A549 (cell line): ENCODE measurements around the gene ACBD4. TPM values are rescaled to one million over a fixed set of nuclear protein-coding genes. Genes with fewer than 3 reads are reported as not detected.

Experiments
- ATAC-seq, 2 experiments: fragments of 200-7000 bp in 1 of 2; fragments of >200 bp in 1 of 2; cut with Nextera tagmentation in 1 of 2; cut with Tn5 transposase in 1 of 2; 3 replicates each; pipeline versions ENCODE4 v1.8.0 to v1.9.1; 2018 to 2020; ENCODE audit warnings: mild to moderate bottlenecking in 1 of 2, moderate library complexity in 1 of 2
- CTCF ChIA-PET: fragments of 300-600 bp; sonication (Branson Sonifier 250); formaldehyde crosslinking; extraction: SDS; loops from one replicate; lab custom pipeline; 2021; ENCODE audit warnings: antibody characterized with exemption, inconsistent platforms; lab: Yijun Ruan, JAX
- POLR2A ChIA-PET: fragments of 350-600 bp; formaldehyde crosslinking; extraction: SDS; loops from one replicate; lab custom pipeline; 2021; ENCODE audit warnings: antibody characterized with exemption, inconsistent platforms; lab: Yijun Ruan, JAX
- DNase-seq, 2 experiments: peaks; one replicate each; pipeline versions ENCODE4 v3.0.0 to v3.0.0-alpha.2; 2011 to 2016; ENCODE audit warnings: low read depth in 1 of 2, low spot score in 1 of 2
- FAIRE-seq: peaks from 2 replicates; lab custom pipeline; 2011; peaks lifted over from hg19 to GRCh38; lab: Jason Lieb, UNC
- H3K27ac ChIP-seq, 2 experiments: fragments of >200 bp; sonication (Bioruptor Twin); formaldehyde crosslinking; 3 replicates each; pipeline ENCODE4 v1.5.1; 2016 to 2017
- H3K4me1 ChIP-seq: fragments of >200 bp; sonication (Bioruptor Twin); formaldehyde crosslinking; 3 replicates; pipeline ENCODE4 v1.6.1; 2016
- H3K4me2 ChIP-seq: fragments of >200 bp; sonication (Bioruptor Twin); formaldehyde crosslinking; 3 replicates; pipeline ENCODE4 v1.6.1; 2016
- H3K4me3 ChIP-seq: fragments of >200 bp; sonication (Bioruptor Twin); formaldehyde crosslinking; 3 replicates; pipeline ENCODE4 v1.5.1; 2016
- H3K9me3 ChIP-seq: fragments of >200 bp; sonication (Bioruptor Twin); formaldehyde crosslinking; 3 replicates; pipeline ENCODE4 v1.6.1; 2016
- CBX2 ChIP-seq: fragments of 200-600 bp; sonication (generic); IDR thresholded peaks from 2 replicates; pipeline ENCODE4 v1.6.1; 2016; ENCODE audit warnings: low read depth, mild to moderate bottlenecking, borderline replicate concordance
- CBX8 ChIP-seq: fragments of 200-600 bp; sonication (generic); IDR thresholded peaks from 2 replicates; pipeline ENCODE4 v1.6.1; 2016
- CEBPB ChIP-seq, 2 experiments: fragments of >200 bp in 1 of 2; sonication (Bioruptor Twin) in 1 of 2; formaldehyde crosslinking in 1 of 2; IDR thresholded peaks; 2 replicates each; pipeline ENCODE4 v1.6.1; 2012 to 2016
- EP300 ChIP-seq, 2 experiments: fragments of >200 bp; sonication (Bioruptor Twin); formaldehyde crosslinking; IDR thresholded peaks; 2 replicates in 1 of 2; 3 replicates in 1 of 2; pipeline ENCODE4 v1.6.1; 2016 to 2017
- FOSB ChIP-seq: fragments of 250-450 bp; sonication (Bioruptor Pico); IDR thresholded peaks from 2 replicates; pipeline ENCODE4 v1.5.0; 2020; ENCODE audit warnings: mild to moderate bottlenecking, moderate library complexity
- GATA3 ChIP-seq: IDR thresholded peaks from 2 replicates; pipeline ENCODE4 v1.6.1; 2012; ENCODE audit warnings: borderline replicate concordance
- HEYL ChIP-seq: fragments of 250-450 bp; sonication (Bioruptor Pico); IDR thresholded peaks from 2 replicates; pipeline ENCODE4 v1.8.0; 2021; ENCODE audit warnings: mild to moderate bottlenecking, moderate library complexity
- HOXB13 ChIP-seq: fragments of 250-450 bp; sonication (Bioruptor Pico); IDR thresholded peaks from 2 replicates; pipeline ENCODE4 v1.5.0; 2020; ENCODE audit warnings: low read depth, mild to moderate bottlenecking, moderate library complexity
- KDM5A ChIP-seq: fragments of 200-600 bp; sonication (generic); IDR thresholded peaks from 2 replicates; pipeline ENCODE4 v1.6.1; 2016; ENCODE audit warnings: antibody characterized with exemption, mild to moderate bottlenecking
- MAFK ChIP-seq: fragments of 450-650 bp; IDR thresholded peaks from 2 replicates; pipeline ENCODE4 v1.6.1; 2014; ENCODE audit not compliant: partially characterized antibody
- MAZ ChIP-seq: fragments of 150-350 bp; IDR thresholded peaks from 2 replicates; pipeline ENCODE4 v1.6.1; 2014; ENCODE audit warnings: antibody characterized with exemption, low read depth, low read length, borderline replicate concordance
- MYC ChIP-seq: IDR thresholded peaks from 2 replicates; pipeline ENCODE4 v1.6.1; 2012; ENCODE audit warnings: mild to moderate bottlenecking, inconsistent platforms, low read length, improper control_type of control experiment, borderline replicate concordance
- NR3C1 ChIP-seq: fragments of >200 bp; sonication (Bioruptor Twin); formaldehyde crosslinking; IDR thresholded peaks from 3 replicates; pipeline ENCODE4 v1.6.1; 2017
- POLR2A ChIP-seq: IDR thresholded peaks from 2 replicates; pipeline ENCODE4 v1.6.1; 2012; ENCODE audit warnings: mild to moderate bottlenecking, low read length
- POLR2AphosphoS2 ChIP-seq: conservative IDR thresholded peaks from 2 replicates; pipeline ENCODE4 v1.6.1; 2012; ENCODE audit warnings: low read length, improper control_type of control experiment, inconsistent platforms
- RAD21 ChIP-seq, 2 experiments: fragments of >200 bp in 1 of 2; sonication (Bioruptor Twin) in 1 of 2; formaldehyde crosslinking in 1 of 2; IDR thresholded peaks in 1 of 2; conservative IDR thresholded peaks in 1 of 2; 2 replicates in 1 of 2; 3 replicates in 1 of 2; pipeline ENCODE4 v1.6.1; 2012 to 2018; ENCODE audit warnings: inconsistent platforms in 1 of 2
- RCOR1 ChIP-seq: fragments of 150-350 bp; IDR thresholded peaks from 2 replicates; pipeline ENCODE4 v1.6.1; 2014; ENCODE audit warnings: antibody characterized with exemption, low read length, low read depth
- TFCP2L1 ChIP-seq: fragments of 250-450 bp; sonication (Bioruptor Pico); IDR thresholded peaks from 2 replicates; pipeline ENCODE4 v1.5.0; 2021; ENCODE audit warnings: mild to moderate bottlenecking
- ZC3H11A ChIP-seq: fragments of 450-650 bp; IDR thresholded peaks from 2 replicates; pipeline ENCODE4 v1.6.1; 2014; ENCODE audit warnings: antibody characterized with exemption, mild to moderate bottlenecking
- ZNF302 ChIP-seq: fragments of 250-450 bp; sonication (Bioruptor Pico); IDR thresholded peaks from 2 replicates; pipeline ENCODE4 v1.9.0; 2021; ENCODE audit warnings: inconsistent platforms, mild to moderate bottlenecking, moderate library complexity
- ZSCAN20 ChIP-seq: fragments of 250-450 bp; sonication (Bioruptor Pico); IDR thresholded peaks from 2 replicates; pipeline ENCODE4 v1.8.0; 2022; ENCODE audit warnings: mild to moderate bottlenecking, moderate library complexity
- WGBS: methylation state at CpG from one replicate; pipeline ENCODE4 v1.1.6; 2017; ENCODE audit errors: missing lambda C conversion rate; 5-methylcytosine and 5-hydroxymethylcytosine counted together
- polyA plus RNA-seq, 4 experiments: library from polyadenylated mRNA; depleted of rRNA in 3 of 4; stranded (reverse); fragments of >200 nt; fragmentation: RNase III in 1 of 4; extraction: RNeasy Plus Mini Kit Qiagen cat#74134 plus additional on column Dnase treatment in 1 of 4; gene quantifications; 2 replicates in 3 of 4; 3 replicates in 1 of 4; pipeline ENCODE4 v1.2.3, GENCODE V29; 2011 to 2017
- TF ChIP-seq, protein P1 (sequence below): IDR thresholded peaks from 2 replicates; pipeline ENCODE4 v1.6.1; 2012; ENCODE audit warnings: low read depth, borderline replicate concordance
- TF ChIP-seq, protein P2 (sequence below): IDR thresholded peaks from 2 replicates; pipeline ENCODE4 v1.6.1; 2012
- TF ChIP-seq, protein P3 (sequence below): fragments of >200 bp; sonication (Bioruptor Twin); formaldehyde crosslinking; IDR thresholded peaks from 2 replicates; pipeline ENCODE4 v1.6.1; 2016
- TF ChIP-seq, protein P4 (sequence below): fragments of 150-350 bp; IDR thresholded peaks from 2 replicates; pipeline ENCODE4 v1.6.1; 2014; ENCODE audit warnings: low read depth, mild to moderate bottlenecking, low read length
- TF ChIP-seq, protein P5 (sequence below): IDR thresholded peaks from 2 replicates; pipeline ENCODE4 v1.6.1; 2012
- TF ChIP-seq, protein P6 (sequence below): fragments of 250-450 bp; sonication (Bioruptor Pico); IDR thresholded peaks from 2 replicates; pipeline ENCODE4 v1.5.0; 2020; ENCODE audit warnings: low read depth, mild to moderate bottlenecking, moderate library complexity

ACBD4 gene
- polyA plus RNA-seq, 2 of the 4 experiments (the other 2 are of a cell fraction): 11.4 to 13.7 TPM

DNA sequence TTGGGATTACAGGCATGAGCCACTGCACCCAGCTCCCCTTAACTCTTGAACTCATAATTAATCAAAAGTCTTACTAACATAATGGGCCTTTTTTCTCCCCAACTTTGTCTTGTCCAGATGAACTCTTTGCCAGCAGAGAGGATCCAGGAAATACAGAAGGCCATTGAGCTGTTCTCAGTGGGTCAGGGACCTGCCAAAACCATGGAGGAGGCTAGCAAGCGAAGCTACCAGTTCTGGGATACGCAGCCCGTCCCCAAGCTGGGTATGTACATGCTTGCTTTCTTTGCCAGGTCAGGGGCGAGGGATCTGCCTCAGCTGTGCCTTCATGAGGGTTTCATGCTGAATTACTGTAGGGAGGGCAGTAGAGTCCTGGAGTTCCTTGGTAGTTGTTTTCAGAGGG lies 49.1 kb upstream of the ACBD4 start:
- no peak for ATAC-seq
- no peak for TF ChIP-seq FOSB
- no peak for TF ChIP-seq GATA3
- TF ChIP-seq HEYL: no peak
- no peak for TF ChIP-seq CEBPB (IDR thresholded peaks at IDR 0.05)
- no peak for TF ChIP-seq CBX2
- no peak for TF ChIP-seq RAD21 (conservative IDR thresholded peaks at IDR 0.05 in 1 of 2, IDR thresholded peaks at IDR 0.05 in 1 of 2)
- TF ChIP-seq, protein P1, sequence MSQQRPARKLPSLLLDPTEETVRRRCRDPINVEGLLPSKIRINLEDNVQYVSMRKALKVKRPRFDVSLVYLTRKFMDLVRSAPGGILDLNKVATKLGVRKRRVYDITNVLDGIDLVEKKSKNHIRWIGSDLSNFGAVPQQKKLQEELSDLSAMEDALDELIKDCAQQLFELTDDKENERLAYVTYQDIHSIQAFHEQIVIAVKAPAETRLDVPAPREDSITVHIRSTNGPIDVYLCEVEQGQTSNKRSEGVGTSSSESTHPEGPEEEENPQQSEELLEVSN: no peak
- TF ChIP-seq, protein P2, sequence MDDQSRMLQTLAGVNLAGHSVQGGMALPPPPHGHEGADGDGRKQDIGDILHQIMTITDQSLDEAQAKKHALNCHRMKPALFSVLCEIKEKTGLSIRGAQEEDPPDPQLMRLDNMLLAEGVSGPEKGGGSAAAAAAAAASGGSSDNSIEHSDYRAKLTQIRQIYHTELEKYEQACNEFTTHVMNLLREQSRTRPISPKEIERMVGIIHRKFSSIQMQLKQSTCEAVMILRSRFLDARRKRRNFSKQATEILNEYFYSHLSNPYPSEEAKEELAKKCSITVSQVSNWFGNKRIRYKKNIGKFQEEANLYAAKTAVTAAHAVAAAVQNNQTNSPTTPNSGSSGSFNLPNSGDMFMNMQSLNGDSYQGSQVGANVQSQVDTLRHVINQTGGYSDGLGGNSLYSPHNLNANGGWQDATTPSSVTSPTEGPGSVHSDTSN: no peak
- no peak for TF ChIP-seq EP300 (IDR thresholded peaks at IDR 0.05)
- TF ChIP-seq KDM5A: no peak
- no peak for TF ChIP-seq ZNF302 (CRISPR knock-in tag)
- no peak for TF ChIP-seq TFCP2L1 (CRISPR knock-in tag)
- TF ChIP-seq, protein P3, sequence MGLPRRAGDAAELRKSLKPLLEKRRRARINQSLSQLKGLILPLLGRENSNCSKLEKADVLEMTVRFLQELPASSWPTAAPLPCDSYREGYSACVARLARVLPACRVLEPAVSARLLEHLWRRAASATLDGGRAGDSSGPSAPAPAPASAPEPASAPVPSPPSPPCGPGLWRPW: no peak
- TF ChIP-seq, protein P4, sequence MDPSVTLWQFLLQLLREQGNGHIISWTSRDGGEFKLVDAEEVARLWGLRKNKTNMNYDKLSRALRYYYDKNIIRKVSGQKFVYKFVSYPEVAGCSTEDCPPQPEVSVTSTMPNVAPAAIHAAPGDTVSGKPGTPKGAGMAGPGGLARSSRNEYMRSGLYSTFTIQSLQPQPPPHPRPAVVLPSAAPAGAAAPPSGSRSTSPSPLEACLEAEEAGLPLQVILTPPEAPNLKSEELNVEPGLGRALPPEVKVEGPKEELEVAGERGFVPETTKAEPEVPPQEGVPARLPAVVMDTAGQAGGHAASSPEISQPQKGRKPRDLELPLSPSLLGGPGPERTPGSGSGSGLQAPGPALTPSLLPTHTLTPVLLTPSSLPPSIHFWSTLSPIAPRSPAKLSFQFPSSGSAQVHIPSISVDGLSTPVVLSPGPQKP: no peak
- no peak for TF ChIP-seq NR3C1
- WGBS: 95% methylated on average over 4 of the region's 4 CpGs
- Histone ChIP-seq H3K27ac (no peak overlapping the region), H3K4me3 (no peak overlapping the region), H3K4me2 (no peak overlapping the region), H3K9me3 (no peaks in the 10 kb centered on the region), H3K4me1 (peaks cover 16% of the 10 kb centered on the region)
- CTCF ChIA-PET: interaction anchor here (0.8 to 30.6 kb wide), 5 partner anchors 10 to 166 kb away, joined by 4 to 742 read pairs (median 9); partner anchors contain the start of genes ACBD4 and PLCD3
- FAIRE-seq: no peak
- POLR2A ChIA-PET: interaction anchor here (1.1 to 2.0 kb wide), 2 partner anchors 10 to 25 kb away, joined by 4 to 6 read pairs; partner anchors contain the start of gene NMT1
- no peak for DNase-seq

DNA sequence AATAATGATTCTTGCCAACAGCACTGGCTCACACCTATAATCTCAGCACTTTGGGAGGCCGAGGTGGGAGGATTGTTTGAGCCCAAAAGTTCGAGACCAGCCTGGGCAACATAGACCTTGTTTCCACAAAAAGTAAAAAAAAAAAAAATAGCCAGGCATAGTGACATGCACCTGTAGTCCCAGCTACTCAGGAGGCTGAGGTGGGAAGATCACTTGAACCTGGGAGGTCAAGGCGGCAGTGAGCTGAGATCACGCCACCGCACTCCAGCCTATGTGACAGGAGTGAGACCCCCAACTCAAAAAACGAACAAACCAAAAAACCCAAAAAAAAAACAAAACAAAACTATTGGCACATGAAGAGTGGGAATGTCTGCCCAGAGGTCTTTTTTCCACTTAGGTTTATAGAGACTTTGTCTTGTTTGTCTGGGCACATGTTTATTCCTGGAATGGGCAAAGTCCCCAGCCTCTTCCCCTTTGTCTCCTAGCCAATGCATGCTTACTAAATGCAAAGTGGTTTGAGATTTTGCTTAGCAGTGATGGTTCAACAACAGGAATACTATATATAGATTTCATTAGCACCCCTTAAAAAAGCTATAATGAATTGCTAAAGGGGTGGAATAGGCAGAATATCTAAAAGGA lies 48.5 kb upstream of the ACBD4 start:
- Histone ChIP-seq H3K4me3 (no peak overlapping the region), H3K4me2 (no peak overlapping the region), H3K4me1 (peaks cover 21% of the 10 kb centered on the region), H3K9me3 (no peaks in the 10 kb centered on the region), H3K27ac (no peak overlapping the region)
- DNase-seq (no peak), ATAC-seq (no peak), FAIRE-seq (no peak)
- ChIA-PET CTCF (interaction anchor here (0.7 to 30.6 kb wide), 7 partner anchors 11 to 167 kb away, joined by 3 to 742 read pairs (median 9); partner anchors contain the start of genes ACBD4 and PLCD3), POLR2A (interaction anchor here (1.1 to 2.0 kb wide), 2 partner anchors 26 to 36 kb away, joined by 4 to 6 read pairs; partner anchors contain the start of gene NMT1)
- 88% methylated on average over 6 of the region's 6 CpGs for WGBS
- no peak for TF ChIP-seq KDM5A
- TF ChIP-seq, protein P5, sequence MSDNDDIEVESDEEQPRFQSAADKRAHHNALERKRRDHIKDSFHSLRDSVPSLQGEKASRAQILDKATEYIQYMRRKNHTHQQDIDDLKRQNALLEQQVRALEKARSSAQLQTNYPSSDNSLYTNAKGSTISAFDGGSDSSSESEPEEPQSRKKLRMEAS: no peak
- no peak for TF ChIP-seq CBX8
- TF ChIP-seq ZNF302 (CRISPR knock-in tag): no peak
- no peak for TF ChIP-seq RAD21 (conservative IDR thresholded peaks at IDR 0.05 in 1 of 2, IDR thresholded peaks at IDR 0.05 in 1 of 2)
- no peak for TF ChIP-seq POLR2A
- TF ChIP-seq, protein P4: no peak
- TF ChIP-seq CEBPB (IDR thresholded peaks at IDR 0.05): no peak
- TF ChIP-seq HOXB13 (CRISPR knock-in tag): no peak
- no peak for TF ChIP-seq MAZ
- TF ChIP-seq ZSCAN20: no peak
- no peak for TF ChIP-seq CBX2
- TF ChIP-seq RCOR1: no peak
- TF ChIP-seq ZC3H11A: no peak
- no peak for TF ChIP-seq MYC
- no peak for TF ChIP-seq MAFK
- TF ChIP-seq, protein P6, sequence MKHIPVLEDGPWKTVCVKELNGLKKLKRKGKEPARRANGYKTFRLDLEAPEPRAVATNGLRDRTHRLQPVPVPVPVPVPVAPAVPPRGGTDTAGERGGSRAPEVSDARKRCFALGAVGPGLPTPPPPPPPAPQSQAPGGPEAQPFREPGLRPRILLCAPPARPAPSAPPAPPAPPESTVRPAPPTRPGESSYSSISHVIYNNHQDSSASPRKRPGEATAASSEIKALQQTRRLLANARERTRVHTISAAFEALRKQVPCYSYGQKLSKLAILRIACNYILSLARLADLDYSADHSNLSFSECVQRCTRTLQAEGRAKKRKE (CRISPR knock-in tag): no peak
- no peak for TF ChIP-seq TFCP2L1 (CRISPR knock-in tag)
- no peak for TF ChIP-seq POLR2AphosphoS2
